ENCODE results near the gene ATP4B.

DNA sequence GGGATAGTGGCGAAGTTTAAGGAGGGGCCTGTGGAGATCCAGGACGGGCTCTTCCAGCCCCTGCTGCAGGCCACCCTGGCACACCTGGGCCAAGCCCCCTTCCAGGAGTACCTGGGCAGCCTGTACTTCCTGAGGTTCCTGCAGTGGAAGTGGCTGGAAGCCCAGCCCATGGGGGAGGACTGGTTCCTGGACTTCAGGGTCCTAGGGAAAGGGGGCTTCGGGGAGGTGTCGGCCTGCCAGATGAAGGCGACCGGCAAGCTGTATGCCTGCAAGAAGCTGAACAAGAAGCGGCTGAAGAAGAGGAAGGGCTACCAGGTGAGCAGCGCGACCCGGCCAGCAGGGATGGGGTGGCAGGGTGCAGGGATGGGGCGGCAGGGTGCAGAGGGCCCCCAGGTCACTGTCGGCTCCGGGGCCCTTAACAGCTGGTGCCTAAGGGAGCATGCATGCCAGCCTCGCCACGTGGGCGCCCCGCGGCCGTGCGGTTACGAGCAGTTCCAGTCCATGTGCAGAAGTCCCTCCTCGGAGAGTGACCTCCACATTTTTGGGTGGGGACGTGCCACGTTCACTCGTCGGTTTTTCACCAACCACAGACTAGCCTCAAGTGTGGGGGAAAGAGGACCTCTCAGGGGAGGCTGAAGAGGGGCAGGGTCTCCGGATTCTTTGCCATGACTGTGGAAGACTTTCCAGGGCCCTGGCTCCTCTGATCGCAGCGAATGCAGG lies 9.9 kb upstream of the ATP4B start:
- no peak for TF ChIP-seq POLR2A (IDR thresholded peaks at IDR 0.05; ENCODE audit: low read length)
- TF ChIP-seq GATA1 (IDR thresholded peaks at IDR 0.05; ENCODE audit: low read depth, low read length) = no peak
